Liver (tissue), 9 donors: ENCODE measurements around the gene OVCH1. TPM values are rescaled to one million over a fixed set of nuclear protein-coding genes. Genes with fewer than 3 reads are reported as not detected.

Experiments used
- DNase-seq: peaks from one replicate; pipeline ENCODE4 v3.0.0-alpha.2; 2017; ENCODE audit warnings: low spot score
- H3K27ac ChIP-seq, 2 donors: one replicate each; pipeline ENCODE4 v1.7.0; 2013; ENCODE audit warnings: inconsistent platforms in 2 of 2, low read length in 2 of 2, control low read depth in 1 of 2, low read depth in 1 of 2, mild to moderate bottlenecking in 1 of 2
- H3K27me3 ChIP-seq, 4 donors: one replicate each; pipeline versions ENCODE4 v1.6.1 to v1.7.0; 2013; ENCODE audit warnings: low read length in 3 of 4, inconsistent platforms in 1 of 4, mild to moderate bottlenecking in 1 of 4, moderate library complexity in 1 of 4; ENCODE audit not compliant: control insufficient read depth in 4 of 4, insufficient read depth in 4 of 4
- H3K36me3 ChIP-seq, 4 donors: one replicate each; pipeline versions ENCODE4 v1.6.1 to v1.7.0; 2013; ENCODE audit warnings: low read length in 3 of 4, mild to moderate bottlenecking in 3 of 4, low read depth in 1 of 4, moderate library complexity in 1 of 4; ENCODE audit not compliant: control insufficient read depth in 4 of 4, insufficient read depth in 3 of 4
- H3K4me1 ChIP-seq, 4 donors: one replicate each; pipeline versions ENCODE4 v1.6.1 to v1.7.0; 2013; ENCODE audit warnings: low read length in 3 of 4, mild to moderate bottlenecking in 3 of 4, moderate library complexity in 1 of 4; ENCODE audit not compliant: control insufficient read depth in 4 of 4, insufficient read depth in 4 of 4
- H3K4me3 ChIP-seq, 3 donors: one replicate each; pipeline versions ENCODE4 v1.6.1 to v1.7.0; 2013; ENCODE audit warnings: low read length in 3 of 3, control low read depth in 1 of 3, low read depth in 1 of 3, mild to moderate bottlenecking in 1 of 3
- H3K9ac ChIP-seq, 2 donors: one replicate each; pipeline ENCODE4 v1.7.0; 2013; ENCODE audit warnings: low read length in 2 of 2, mild to moderate bottlenecking in 2 of 2, moderate library complexity in 2 of 2, control low read depth in 1 of 2, low read depth in 1 of 2
- H3K9me3 ChIP-seq, 4 donors: one replicate each; pipeline versions ENCODE4 v1.6.1 to v1.7.0; 2013; ENCODE audit warnings: low read length in 3 of 4; ENCODE audit not compliant: control insufficient read depth in 4 of 4
- EGR1 ChIP-seq, 2 donors: IDR thresholded peaks; 2 replicates each; pipeline ENCODE4 v1.6.1; 2016 to 2018; ENCODE audit warnings: antibody characterized with exemption in 2 of 2, low read depth in 2 of 2
- FOXA1 ChIP-seq: IDR thresholded peaks from 2 replicates; pipeline ENCODE4 v1.6.1; 2016; ENCODE audit warnings: antibody characterized with exemption
- FOXA2 ChIP-seq: IDR thresholded peaks from 2 replicates; pipeline ENCODE4 v1.6.1; 2016; ENCODE audit warnings: antibody characterized with exemption
- GABPA ChIP-seq, 2 donors: IDR thresholded peaks in 1 of 2; conservative IDR thresholded peaks in 1 of 2; 2 replicates each; pipeline ENCODE4 v1.6.1; 2016; ENCODE audit warnings: antibody characterized with exemption in 2 of 2, mild to moderate bottlenecking in 1 of 2, moderate library complexity in 1 of 2
- HNF4A ChIP-seq, 2 donors: conservative IDR thresholded peaks; 2 replicates each; pipeline ENCODE4 v1.6.1; 2016; ENCODE audit warnings: antibody characterized with exemption in 2 of 2, mild to moderate bottlenecking in 2 of 2
- HNF4G ChIP-seq: IDR thresholded peaks from 2 replicates; pipeline ENCODE4 v1.6.1; 2016; ENCODE audit warnings: antibody characterized with exemption
- JUND ChIP-seq, 2 donors: IDR thresholded peaks; 2 replicates each; pipeline ENCODE4 v1.6.1; 2016; ENCODE audit warnings: antibody characterized with exemption in 2 of 2
- MAX ChIP-seq: IDR thresholded peaks from 2 replicates; pipeline ENCODE4 v1.6.1; 2016; ENCODE audit warnings: antibody characterized with exemption
- NR2F2 ChIP-seq: IDR thresholded peaks from 2 replicates; pipeline ENCODE4 v1.6.1; 2016; ENCODE audit warnings: antibody characterized with exemption
- RAD21 ChIP-seq, 2 donors: IDR thresholded peaks; 2 replicates each; pipeline ENCODE4 v1.6.1; 2016; ENCODE audit warnings: antibody characterized with exemption in 2 of 2, mild to moderate bottlenecking in 2 of 2
- REST ChIP-seq: IDR thresholded peaks from 2 replicates; pipeline ENCODE4 v1.6.1; 2016; ENCODE audit warnings: antibody characterized with exemption, mild to moderate bottlenecking
- RXRA ChIP-seq, 2 donors: IDR thresholded peaks; 2 replicates each; pipeline ENCODE4 v1.6.1; 2017 to 2018; ENCODE audit warnings: antibody characterized with exemption in 2 of 2, mild to moderate bottlenecking in 1 of 2
- SP1 ChIP-seq: IDR thresholded peaks from 2 replicates; pipeline ENCODE4 v1.6.1; 2018; ENCODE audit warnings: antibody characterized with exemption, mild to moderate bottlenecking
- TAF1 ChIP-seq: conservative IDR thresholded peaks from 2 replicates; pipeline ENCODE4 v1.6.1; 2016; ENCODE audit warnings: antibody characterized with exemption, mild to moderate bottlenecking
- ZBTB33 ChIP-seq: IDR thresholded peaks from 2 replicates; pipeline ENCODE4 v1.6.1; 2016; ENCODE audit warnings: antibody characterized with exemption
- WGBS: extraction: QIAGEN DNeasy Blood & Tissue Kit; methylation state at CpG from one replicate; pipeline ENCODE4 v1.1.7; 2013; 5-methylcytosine and 5-hydroxymethylcytosine counted together
- polyA plus RNA-seq, 2 donors: library from polyadenylated mRNA; stranded (reverse) in 1 of 2; unstranded in 1 of 2; fragments of 200-250 nt in 1 of 2; fragments of >200 nt in 1 of 2; fragmentation: Nextera tagmentation in 1 of 2; extraction: Ambion mirVana in 1 of 2; gene quantifications; one replicate each; pipeline versions ENCODE4 v1.2.1 to v1.2.3, GENCODE V29; 2013 to 2015
- total RNA-seq, 2 donors: library from RNA; depleted of rRNA; stranded (reverse); fragments of >200 nt; gene quantifications; one replicate each; pipeline ENCODE4 v1.2.3, GENCODE V29; 2014
- TF ChIP-seq, protein P1 (sequence below): IDR thresholded peaks from 2 replicates; pipeline ENCODE4 v1.6.1; 2016; ENCODE audit warnings: antibody characterized with exemption
- donor health status: healthy.
- donor health status: healthy.
- donor health status: healthy.
- donor health status: healthy.
- donor health status: healthy.

The OVCH1 gene
- total and polyA plus RNA-seq, 4 donors, result 0.08 TPM; not detected in 3

DNA sequence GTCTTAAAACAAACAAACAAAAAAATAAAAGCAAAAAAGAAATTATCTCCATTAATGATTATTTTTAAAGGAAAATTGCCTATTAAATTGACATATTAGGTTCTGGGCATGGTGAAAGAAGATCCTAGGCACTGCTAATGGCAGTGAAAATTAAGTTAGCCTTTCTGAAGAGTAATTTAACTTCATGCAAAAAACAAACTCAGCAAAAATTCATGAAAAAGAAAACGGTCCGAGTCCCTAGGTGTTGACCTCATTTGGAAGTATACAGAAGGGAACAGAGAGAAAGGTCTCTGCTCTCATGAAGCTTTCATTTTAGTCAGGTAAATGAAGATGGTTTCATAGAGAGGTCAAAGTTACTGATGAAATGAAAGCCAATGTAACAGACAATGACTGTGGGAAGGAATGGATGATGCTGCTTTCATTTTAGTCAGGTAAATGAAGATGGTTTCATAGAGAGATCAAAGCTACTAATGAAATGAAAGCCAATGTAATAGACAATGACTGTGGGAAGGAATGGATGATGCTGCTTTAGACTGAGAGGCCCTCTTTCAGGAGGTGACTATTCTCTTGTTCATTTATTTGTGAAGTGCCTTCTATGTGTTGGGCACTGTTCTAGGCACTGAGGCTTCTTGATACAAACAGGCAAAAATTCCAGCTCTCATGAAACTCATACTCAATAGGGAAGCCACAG lies 50.1 kb downstream of the OVCH1 start (continued):
- TF ChIP-seq, protein P1, sequence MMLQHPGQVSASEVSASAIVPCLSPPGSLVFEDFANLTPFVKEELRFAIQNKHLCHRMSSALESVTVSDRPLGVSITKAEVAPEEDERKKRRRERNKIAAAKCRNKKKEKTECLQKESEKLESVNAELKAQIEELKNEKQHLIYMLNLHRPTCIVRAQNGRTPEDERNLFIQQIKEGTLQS, result no peak
- TF ChIP-seq HNF4A (conservative IDR thresholded peaks at IDR 0.05), result no peak
- TF ChIP-seq RAD21 (IDR thresholded peaks at IDR 0.05), result no peak
- TF ChIP-seq FOXA1, result no peak
- TF ChIP-seq JUND (IDR thresholded peaks at IDR 0.05), result no peak

GRCh38 chr12:29439506-29439905 lies 58.0 kb downstream of the OVCH1 start:
- H3K27me3 ChIP-seq, result no peaks in the 10 kb centered on the region
- H3K9ac ChIP-seq, result no peak overlapping the region
- no peaks in the 10 kb centered on the region for H3K36me3 ChIP-seq
- TF ChIP-seq, protein P1, result no peak
- no peak for TF ChIP-seq HNF4A (conservative IDR thresholded peaks at IDR 0.05)
- no peak for TF ChIP-seq JUND (IDR thresholded peaks at IDR 0.05)
- TF ChIP-seq SP1, result no peak
- no peak for TF ChIP-seq RXRA (IDR thresholded peaks at IDR 0.05)
- TF ChIP-seq REST, result no peak
- no peak for TF ChIP-seq GABPA (IDR thresholded peaks at IDR 0.05 in 1 of 2, conservative IDR thresholded peaks at IDR 0.05 in 1 of 2)
- TF ChIP-seq FOXA1, result no peak
- no peak for TF ChIP-seq FOXA2
- DNase-seq, result no peak
- peak overlapping the region; percentile 38 to 62 for H3K27ac ChIP-seq
- WGBS, result 44% methylated on average over 4 of the region's 4 CpGs
- H3K4me3 ChIP-seq, result no peak overlapping the region
- peaks cover 0 to 3% (median 0%) of the 10 kb centered on the region in 4 donors for H3K9me3 ChIP-seq
- H3K4me1 ChIP-seq, result peaks cover 4 to 21% (median 5%) of the 10 kb centered on the region in 4 donors

DNA sequence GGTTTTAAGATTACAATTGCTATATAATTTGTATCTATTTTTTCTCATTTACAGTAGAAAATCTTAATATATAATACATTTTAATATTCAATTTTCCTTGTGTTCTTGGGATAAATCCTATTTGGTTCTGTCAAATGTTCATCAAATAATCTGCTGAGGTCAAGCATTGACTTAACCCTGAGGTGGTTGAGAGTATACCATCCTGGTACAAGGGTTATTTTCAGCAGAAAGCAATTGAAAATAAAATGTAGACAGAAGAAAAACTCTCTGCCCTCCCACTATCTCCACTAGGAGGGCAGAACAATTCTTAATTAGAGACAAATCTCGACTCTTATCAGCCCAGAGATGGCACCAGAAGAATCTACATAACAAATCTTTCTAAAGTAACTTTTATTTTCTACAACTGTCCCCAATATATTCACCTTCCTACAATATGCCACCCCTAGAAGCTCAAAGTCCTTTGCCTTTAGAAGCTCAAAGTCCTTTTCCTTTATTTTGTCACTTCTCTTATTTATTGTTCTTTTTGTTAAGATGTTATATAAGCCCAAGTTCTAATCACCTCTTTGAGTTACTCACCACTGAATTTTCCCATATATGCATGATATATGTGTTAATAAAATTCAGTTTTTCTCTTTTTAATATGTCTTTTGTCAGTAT lies 58.6 kb downstream of the OVCH1 start:
- Histone ChIP-seq H3K9me3 (peaks cover 0 to 3% (median 0%) of the 10 kb centered on the region in 4 donors), H3K27me3 (no peaks in the 10 kb centered on the region), H3K9ac (no peak overlapping the region), H3K4me1 (peaks cover 4 to 21% (median 5%) of the 10 kb centered on the region in 4 donors), H3K4me3 (peak overlapping the region in 1 of 3 donors; percentile 29), H3K27ac (peak overlapping the region; percentile 38 to 62), H3K36me3 (no peaks in the 10 kb centered on the region)
- WGBS, result 21% methylated on average over 1 of the region's 1 CpG
- DNase-seq, result no peak
- TF ChIP-seq SP1, result peak; percentile 63
- TF ChIP-seq HNF4A (conservative IDR thresholded peaks at IDR 0.05), result peak; percentile 80 to 90
- no peak for TF ChIP-seq TAF1
- peak; percentile 62 for TF ChIP-seq HNF4G
- TF ChIP-seq JUND (IDR thresholded peaks at IDR 0.05), result no peak
- TF ChIP-seq FOXA1, result no peak
- TF ChIP-seq NR2F2, result no peak
- no peak for TF ChIP-seq EGR1 (IDR thresholded peaks at IDR 0.05; ENCODE audit: low read depth in 2 of 2)
- TF ChIP-seq MAX, result no peak
- no peak for TF ChIP-seq REST
- TF ChIP-seq ZBTB33, result no peak
- TF ChIP-seq FOXA2, result peak; percentile 20
- peak; percentile 14 to 44 for TF ChIP-seq RXRA (IDR thresholded peaks at IDR 0.05)
